HG03097 (cell line): ENCODE results near the gene KRTAP9-2.
"Not testable (repeated sequence)": the region's sequence is repeated elsewhere in the genome, so short reads cannot be mapped to it uniquely, and the experiment has no call there.

Experiments used
- ATAC-seq: cut with Tn5 transposase; IDR thresholded peaks from one replicate; pipeline ENCODE4 v1.9.1; 2021; ENCODE audit not compliant: unreplicated experiment, low FRiP score

The KRTAP9-2 gene

DNA sequence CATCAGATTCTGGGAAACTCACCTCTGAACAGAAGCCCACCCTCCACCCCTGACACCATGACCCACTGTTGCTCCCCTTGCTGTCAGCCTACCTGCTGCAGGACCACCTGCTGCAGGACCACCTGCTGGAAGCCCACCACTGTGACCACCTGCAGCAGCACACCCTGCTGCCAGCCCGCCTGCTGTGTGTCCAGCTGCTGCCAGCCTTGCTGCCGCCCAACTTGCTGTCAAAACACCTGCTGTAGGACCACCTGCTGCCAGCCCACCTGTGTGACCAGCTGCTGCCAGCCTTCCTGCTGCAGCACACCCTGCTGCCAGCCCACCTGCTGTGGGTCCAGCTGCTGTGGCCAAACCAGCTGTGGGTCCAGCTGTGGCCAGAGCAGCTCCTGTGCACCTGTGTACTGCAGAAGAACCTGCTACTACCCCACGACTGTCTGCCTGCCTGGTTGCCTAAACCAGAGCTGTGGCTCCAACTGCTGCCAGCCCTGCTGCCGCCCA, at the start of gene KRTAP9-2:
Gene KRTAP9-2 (plus strand): TSS at position 51 of the 498 bp plus-strand sequence. CDS start 7 bp downstream, at position 58.
- ATAC-seq, result not testable (repeated sequence)

- no peak for ATAC-seq
Measured at GRCh38 chr17:41176744-41177387, 49.6 kb upstream of the KRTAP9-2 start.

GRCh38 chr17:41177727-41178271, 48.6 kb upstream of the KRTAP9-2 start, which contains the start of gene KRTAP4-2:
Gene KRTAP4-2, minus strand, starts transcription at chr17:41178221. Its CDS starts 57 bp downstream, at chr17:41178164.
- ATAC-seq, result no peak

GRCh38 chr17:41178341-41178740, 48.1 kb upstream of the KRTAP9-2 start:
- no peak for ATAC-seq

- no peak for ATAC-seq
Measured at GRCh38 chr17:41178843-41179616, 47.4 kb upstream of the KRTAP9-2 start.

- no peak for ATAC-seq
Measured at GRCh38 chr17:41184480-41184961, 41.9 kb upstream of the KRTAP9-2 start, which contains the start of gene KRTAP4-1. Gene KRTAP4-1, minus strand, starts transcription at chr17:41184911. Its CDS starts 57 bp downstream, at chr17:41184854.

- ATAC-seq, result no peak
Measured at GRCh38 chr17:41185001-41185400, 41.4 kb upstream of the KRTAP9-2 start.

- no peak for ATAC-seq
Measured at GRCh38 chr17:41186872-41187271, 39.6 kb upstream of the KRTAP9-2 start.

GRCh38 chr17:41189837-41190318, 36.6 kb upstream of the KRTAP9-2 start, which contains the start of gene KRTAP9-1:
Gene KRTAP9-1, plus strand, starts transcription at chr17:41189887. Its CDS starts 0 bp downstream, at chr17:41189887.
- ATAC-seq, result not testable (repeated sequence)

DNA sequence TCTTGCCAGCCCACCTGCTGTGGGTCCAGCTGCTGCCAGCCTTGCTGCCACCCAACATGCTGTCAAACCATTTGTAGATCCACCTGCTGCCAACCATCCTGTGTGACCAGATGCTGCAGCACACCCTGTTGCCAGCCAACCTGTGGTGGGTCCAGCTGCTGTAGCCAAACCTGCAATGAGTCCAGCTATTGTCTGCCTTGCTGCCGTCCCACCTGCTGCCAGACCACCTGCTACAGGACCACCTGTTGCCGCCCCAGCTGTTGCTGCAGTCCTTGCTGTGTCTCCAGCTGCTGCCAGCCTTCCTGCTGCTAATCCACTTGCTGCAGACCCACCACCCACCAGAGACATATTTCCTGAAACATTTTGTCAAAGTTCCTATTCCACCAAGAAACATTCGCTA, 36.1 kb upstream of the KRTAP9-2 start:
- ATAC-seq, result no peak

DNA sequence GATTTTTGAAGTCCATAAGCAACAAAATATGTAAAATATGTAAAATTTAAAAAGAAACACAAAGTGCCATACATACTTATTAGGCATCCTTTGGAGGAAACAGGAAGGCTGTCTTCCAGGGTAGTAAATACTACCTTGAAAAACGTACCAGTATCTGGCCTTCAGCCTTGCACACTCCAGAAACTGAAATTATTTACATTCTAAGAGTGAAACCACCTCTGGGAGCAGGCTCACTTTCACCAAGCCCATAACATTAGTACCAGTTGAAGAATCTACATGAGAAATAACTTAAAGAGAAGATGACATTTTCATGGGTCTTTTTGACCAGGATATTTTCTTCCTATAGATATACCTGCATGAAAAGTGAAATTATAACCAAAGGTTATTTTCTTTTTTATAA, 30.4 kb upstream of the KRTAP9-2 start:
- no peak for ATAC-seq

- no peak for ATAC-seq
Measured at GRCh38 chr17:41199421-41200078, 26.9 kb upstream of the KRTAP9-2 start.

- ATAC-seq, result no peak
Measured at GRCh38 chr17:41211845-41212466, 14.5 kb upstream of the KRTAP9-2 start.

DNA sequence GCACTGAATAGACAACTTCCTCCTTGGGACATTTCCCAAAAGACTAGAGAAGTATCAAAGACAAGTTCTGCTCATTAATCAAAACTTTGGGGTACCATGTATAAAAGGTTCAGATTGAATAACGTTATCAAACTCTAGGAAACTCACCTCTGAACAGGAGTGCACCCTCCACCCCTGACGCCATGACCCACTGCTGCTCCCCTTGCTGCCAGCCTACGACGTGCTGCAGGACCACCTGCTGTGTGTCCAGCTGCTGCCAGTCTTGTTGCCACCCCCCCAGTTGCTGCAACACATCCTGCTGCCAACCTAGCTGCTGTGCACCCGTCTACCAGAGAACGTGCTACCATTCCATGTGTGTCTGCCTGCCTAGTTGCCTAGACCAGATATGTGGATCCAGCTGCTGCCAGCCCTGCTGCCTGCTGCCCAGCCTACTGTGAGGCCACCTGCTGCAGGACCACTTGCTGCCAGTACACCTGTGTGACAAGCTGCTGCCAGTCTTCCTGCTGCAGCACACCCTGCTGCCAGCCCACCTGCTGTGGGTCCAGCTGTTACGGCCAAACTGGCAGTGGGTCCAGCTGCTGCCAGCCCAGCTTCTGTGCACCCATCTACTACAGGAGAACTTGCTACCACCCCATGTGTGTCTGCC, 13.8 kb upstream of the KRTAP9-2 start:
- ATAC-seq, result no peak

DNA sequence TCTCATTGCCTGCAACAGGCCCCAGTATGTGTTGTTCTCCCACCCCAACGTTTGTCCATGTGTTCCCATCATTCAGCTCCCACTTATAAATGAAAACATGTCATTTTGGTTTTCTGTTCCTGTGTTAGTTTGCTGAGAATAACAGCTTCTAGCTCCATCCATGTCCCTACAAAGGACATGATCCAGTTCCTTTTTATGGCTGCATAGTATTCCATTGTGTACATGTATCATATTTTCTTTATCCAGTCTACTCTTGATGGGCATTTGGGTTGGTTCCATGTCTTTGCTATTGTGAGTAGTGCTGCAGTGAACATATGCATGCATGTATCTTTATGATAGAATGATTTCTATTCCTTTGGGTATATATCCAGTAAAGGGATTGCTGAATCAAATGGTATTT, 10.8 kb upstream of the KRTAP9-2 start:
- no peak for ATAC-seq

DNA sequence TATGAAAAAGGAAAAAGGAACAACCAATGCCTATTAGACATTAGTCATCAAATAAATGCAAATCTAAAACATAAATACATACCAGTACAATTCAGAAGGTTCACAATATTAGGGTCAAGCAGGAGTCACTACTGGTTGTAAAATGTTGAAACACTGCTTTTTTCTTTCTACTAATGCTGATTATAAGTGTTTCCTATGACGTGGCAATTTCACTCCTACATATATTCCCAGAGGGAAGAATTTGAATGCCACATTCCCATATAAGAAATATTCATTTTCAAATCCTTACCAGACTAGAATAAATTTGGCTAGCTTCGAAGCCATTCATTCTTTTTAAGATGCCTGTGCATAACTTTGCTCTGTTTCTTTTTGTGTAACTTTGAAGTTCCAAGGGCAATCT, 2.6 kb upstream of the KRTAP9-2 start:
- no peak for ATAC-seq

- no peak for ATAC-seq
Measured at GRCh38 chr17:41226051-41226450, 397 bp upstream of the KRTAP9-2 start.

GRCh38 chr17:41230094-41230493, 3.6 kb downstream of the KRTAP9-2 start:
- ATAC-seq, result no peak

GRCh38 chr17:41231731-41232130, 5.3 kb downstream of the KRTAP9-2 start:
- no peak for ATAC-seq
